BLaER1 (cell line): ENCODE data around the gene DCAF11.

Experiments used
- H3K27ac ChIP-seq: shearing (Covaris generic); formaldehyde crosslinking; 2 replicates; pipeline ENCODE4 v1.8.1; 2022
- H3K27me3 ChIP-seq: shearing (Covaris generic); formaldehyde crosslinking; 2 replicates; pipeline ENCODE4 v1.8.1; 2022
- H3K36me3 ChIP-seq: shearing (Covaris generic); formaldehyde crosslinking; 2 replicates; pipeline ENCODE4 v1.8.1; 2022
- H3K4me1 ChIP-seq: shearing (Covaris generic); formaldehyde crosslinking; 2 replicates; pipeline ENCODE4 v1.8.1; 2022
- H3K4me2 ChIP-seq: shearing (Covaris generic); formaldehyde crosslinking; 2 replicates; pipeline ENCODE4 v1.8.1; 2022
- H3K4me3 ChIP-seq: shearing (Covaris generic); formaldehyde crosslinking; 2 replicates; pipeline ENCODE4 v1.8.1; 2022
- H3K9ac ChIP-seq: shearing (Covaris generic); formaldehyde crosslinking; 2 replicates; pipeline ENCODE4 v1.8.1; 2022
- H3K9me3 ChIP-seq: shearing (Covaris generic); formaldehyde crosslinking; 2 replicates; pipeline ENCODE4 v1.8.1; 2022
- H4K20me1 ChIP-seq: shearing (Covaris generic); formaldehyde crosslinking; 2 replicates; pipeline ENCODE4 v1.8.1; 2022
- Cebpa-rat ChIP-seq: shearing (Covaris generic); IDR thresholded peaks from 2 replicates; pipeline ENCODE4 v1.8.1; 2022

DCAF11 gene

GRCh38 chr14:24079491-24080141 is 35.0 kb upstream of the DCAF11 start:
- Histone ChIP-seq H3K27ac (peak overlapping the region; percentile 15; the same call in 1 of the 2 replicates), H3K36me3 (no peaks in the 10 kb centered on the region), H4K20me1 (no peaks in the 10 kb centered on the region), H3K4me3 (no peak overlapping the region), H3K4me2 (peak overlapping the region; percentile 87), H3K9ac (no peak overlapping the region), H3K9me3 (no peaks in the 10 kb centered on the region), H3K27me3 (peaks cover 9% of the 10 kb centered on the region; the same call in 1 of the 2 replicates), H3K4me1 (peaks cover 55% of the 10 kb centered on the region)
- TF ChIP-seq Cebpa-rat, result no peak

- no peaks in the 10 kb centered on the region for H3K9me3 ChIP-seq
- TF ChIP-seq Cebpa-rat, result no peak
- H4K20me1 ChIP-seq, result no peaks in the 10 kb centered on the region
- H3K27ac ChIP-seq, result no peak overlapping the region
- H3K4me2 ChIP-seq, result peak overlapping the region; percentile 87
- peaks cover 56% of the 10 kb centered on the region for H3K4me1 ChIP-seq
- H3K27me3 ChIP-seq, result peaks cover 9% of the 10 kb centered on the region; the same call in 1 of the 2 replicates
- no peak overlapping the region for H3K9ac ChIP-seq
- no peaks in the 10 kb centered on the region for H3K36me3 ChIP-seq
- no peak overlapping the region for H3K4me3 ChIP-seq
Observed at GRCh38 chr14:24080142-24080530, 34.4 kb upstream of the DCAF11 start.

- Histone ChIP-seq H3K4me1 (peaks cover 56% of the 10 kb centered on the region), H3K27ac (peak overlapping the region; percentile 87), H3K27me3 (peaks cover 9% of the 10 kb centered on the region; the same call in 1 of the 2 replicates), H3K9me3 (no peaks in the 10 kb centered on the region), H4K20me1 (no peaks in the 10 kb centered on the region), H3K9ac (peak overlapping the region; percentile 82), H3K36me3 (no peaks in the 10 kb centered on the region), H3K4me2 (peak overlapping the region; percentile 87), H3K4me3 (peak overlapping the region; percentile 81)
- no peak for TF ChIP-seq Cebpa-rat
Observed at GRCh38 chr14:24080888-24081738, 33.5 kb upstream of the DCAF11 start.

GRCh38 chr14:24081739-24082211 is 32.8 kb upstream of the DCAF11 start:
- H3K27ac ChIP-seq, result peak overlapping the region; percentile 87
- no peak for TF ChIP-seq Cebpa-rat
- H3K4me3 ChIP-seq, result peak overlapping the region; percentile 81

GRCh38 chr14:24082411-24083080 is 32.0 kb upstream of the DCAF11 start:
- H3K4me3 ChIP-seq, result no peak overlapping the region
- no peaks in the 10 kb centered on the region for H4K20me1 ChIP-seq
- TF ChIP-seq Cebpa-rat, result no peak
- H3K9me3 ChIP-seq, result no peaks in the 10 kb centered on the region
- H3K27ac ChIP-seq, result no peak overlapping the region
- H3K4me2 ChIP-seq, result peak overlapping the region; percentile 87
- peaks cover 9% of the 10 kb centered on the region; the same call in 1 of the 2 replicates for H3K27me3 ChIP-seq
- H3K36me3 ChIP-seq, result no peaks in the 10 kb centered on the region
- H3K4me1 ChIP-seq, result peaks cover 54% of the 10 kb centered on the region
- H3K9ac ChIP-seq, result no peak overlapping the region

More at GRCh38 chr14:24081739-24082211, 32.8 kb upstream of the DCAF11 start:
- Histone ChIP-seq H4K20me1 (no peaks in the 10 kb centered on the region), H3K4me1 (peaks cover 56% of the 10 kb centered on the region), H3K27me3 (peaks cover 9% of the 10 kb centered on the region; the same call in 1 of the 2 replicates), H3K4me2 (peak overlapping the region; percentile 87), H3K9ac (peak overlapping the region; percentile 82), H3K36me3 (no peaks in the 10 kb centered on the region), H3K9me3 (no peaks in the 10 kb centered on the region)

- no peak for TF ChIP-seq Cebpa-rat
- H3K4me3 ChIP-seq, result no peak overlapping the region
- H3K27me3 ChIP-seq, result peaks cover 9% of the 10 kb centered on the region; the same call in 1 of the 2 replicates
- no peaks in the 10 kb centered on the region for H3K9me3 ChIP-seq
- H4K20me1 ChIP-seq, result no peaks in the 10 kb centered on the region
- no peak overlapping the region for H3K9ac ChIP-seq
- peaks cover 45% of the 10 kb centered on the region for H3K4me1 ChIP-seq
- H3K4me2 ChIP-seq, result no peak overlapping the region
- H3K27ac ChIP-seq, result no peak overlapping the region
- no peaks in the 10 kb centered on the region for H3K36me3 ChIP-seq
Observed at GRCh38 chr14:24083462-24083861, 31.1 kb upstream of the DCAF11 start.

GRCh38 chr14:24084440-24084839 is 30.1 kb upstream of the DCAF11 start:
- Histone ChIP-seq H3K9me3 (no peaks in the 10 kb centered on the region), H3K9ac (no peak overlapping the region), H3K4me3 (no peak overlapping the region), H3K4me1 (peaks cover 36% of the 10 kb centered on the region), H4K20me1 (no peaks in the 10 kb centered on the region), H3K4me2 (no peak overlapping the region), H3K36me3 (no peaks in the 10 kb centered on the region), H3K27me3 (peaks cover 9% of the 10 kb centered on the region; the same call in 1 of the 2 replicates), H3K27ac (no peak overlapping the region)
- no peak for TF ChIP-seq Cebpa-rat

GRCh38 chr14:24085215-24085614 is 29.4 kb upstream of the DCAF11 start:
- Histone ChIP-seq H3K4me2 (no peak overlapping the region), H3K27ac (no peak overlapping the region), H3K4me1 (peaks cover 31% of the 10 kb centered on the region), H3K27me3 (peaks cover 9% of the 10 kb centered on the region; the same call in 1 of the 2 replicates), H3K36me3 (no peaks in the 10 kb centered on the region), H3K9me3 (no peaks in the 10 kb centered on the region), H3K4me3 (no peak overlapping the region), H3K9ac (no peak overlapping the region), H4K20me1 (no peaks in the 10 kb centered on the region)
- TF ChIP-seq Cebpa-rat, result no peak

- no peaks in the 10 kb centered on the region for H4K20me1 ChIP-seq
- no peak for TF ChIP-seq Cebpa-rat
- no peak overlapping the region for H3K4me3 ChIP-seq
- no peaks in the 10 kb centered on the region for H3K9me3 ChIP-seq
- no peak overlapping the region for H3K9ac ChIP-seq
- H3K27ac ChIP-seq, result no peak overlapping the region
- no peaks in the 10 kb centered on the region for H3K36me3 ChIP-seq
- H3K4me1 ChIP-seq, result peaks cover 31% of the 10 kb centered on the region
- H3K27me3 ChIP-seq, result peaks cover 9% of the 10 kb centered on the region; the same call in 1 of the 2 replicates
- no peak overlapping the region for H3K4me2 ChIP-seq
Observed at GRCh38 chr14:24086193-24086955, 28.2 kb upstream of the DCAF11 start.
